NB4 (cell line): ENCODE measurements around the gene ERGIC1.
A peak's percentile ranks its signal among the peaks of the same experiment; 100 is the strongest.

ENCODE experiments used
- DNase-seq: peaks from one replicate; pipeline ENCODE4 v3.0.0; 2010; ENCODE audit warnings: low read depth
- H3K4me3 ChIP-seq: one replicate; pipeline ENCODE4 v1.5.1; 2011; ENCODE audit warnings: mild to moderate bottlenecking, low read depth, low read length, moderate library complexity
- CTCF ChIP-seq: IDR thresholded peaks from one replicate; pipeline ENCODE4 v1.5.1; 2012; ENCODE audit warnings: low read depth, low read length
- MAX ChIP-seq: IDR thresholded peaks from 2 replicates; pipeline ENCODE4 v1.6.1; 2011; ENCODE audit warnings: low read depth, low read length
- MYC ChIP-seq: IDR thresholded peaks from 2 replicates; pipeline ENCODE4 v1.6.1; 2011; ENCODE audit warnings: low read depth, low read length
- POLR2A ChIP-seq: IDR thresholded peaks from 2 replicates; pipeline ENCODE4 v1.6.1; 2011; ENCODE audit warnings: mild to moderate bottlenecking; ENCODE audit not compliant: insufficient read length; ENCODE audit errors: extremely low read depth

The ERGIC1 gene

GRCh38 chr5:172790496-172790889 is 43.6 kb upstream of the ERGIC1 start:
- DNase-seq = no peak
- H3K4me3 ChIP-seq = no peak overlapping the region
- no peak for TF ChIP-seq POLR2A
- no peak for TF ChIP-seq MAX
- no peak for TF ChIP-seq MYC
- TF ChIP-seq CTCF = no peak

DNA sequence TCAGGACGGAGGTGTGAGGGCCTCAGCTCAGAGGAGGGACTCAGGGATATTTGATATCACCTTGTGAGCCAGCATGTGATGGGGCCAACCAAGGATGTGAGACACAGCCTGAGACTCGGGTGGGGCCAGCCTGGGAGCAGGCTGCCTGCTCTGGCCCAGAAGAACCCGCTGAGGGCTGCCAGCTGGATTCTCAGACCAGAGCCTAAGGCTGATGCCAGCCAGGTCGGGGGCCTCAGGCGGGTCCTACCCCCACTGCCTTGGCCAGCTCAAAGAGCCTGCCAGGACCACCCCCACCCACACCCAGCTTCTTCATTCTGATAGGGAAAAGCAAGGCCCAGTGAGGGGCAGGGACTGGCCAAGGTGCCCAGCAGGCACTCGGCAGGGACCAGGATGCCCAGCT is 42.8 kb upstream of the ERGIC1 start:
- H3K4me3 ChIP-seq = no peak overlapping the region
- DNase-seq = no peak
- TF ChIP-seq MYC = no peak
- TF ChIP-seq POLR2A = no peak
- no peak for TF ChIP-seq CTCF
- no peak for TF ChIP-seq MAX

GRCh38 chr5:172791726-172792445 is 42.2 kb upstream of the ERGIC1 start:
- DNase-seq = no peak
- H3K4me3 ChIP-seq = no peak overlapping the region
- TF ChIP-seq POLR2A (no peak), MAX (no peak), MYC (no peak), CTCF (no peak)

GRCh38 chr5:172792701-172793570 is 41.1 kb upstream of the ERGIC1 start:
- TF ChIP-seq MYC = no peak
- TF ChIP-seq POLR2A = no peak
- TF ChIP-seq CTCF = no peak
- TF ChIP-seq MAX = no peak
- no peak for DNase-seq
- H3K4me3 ChIP-seq = no peak overlapping the region

DNA sequence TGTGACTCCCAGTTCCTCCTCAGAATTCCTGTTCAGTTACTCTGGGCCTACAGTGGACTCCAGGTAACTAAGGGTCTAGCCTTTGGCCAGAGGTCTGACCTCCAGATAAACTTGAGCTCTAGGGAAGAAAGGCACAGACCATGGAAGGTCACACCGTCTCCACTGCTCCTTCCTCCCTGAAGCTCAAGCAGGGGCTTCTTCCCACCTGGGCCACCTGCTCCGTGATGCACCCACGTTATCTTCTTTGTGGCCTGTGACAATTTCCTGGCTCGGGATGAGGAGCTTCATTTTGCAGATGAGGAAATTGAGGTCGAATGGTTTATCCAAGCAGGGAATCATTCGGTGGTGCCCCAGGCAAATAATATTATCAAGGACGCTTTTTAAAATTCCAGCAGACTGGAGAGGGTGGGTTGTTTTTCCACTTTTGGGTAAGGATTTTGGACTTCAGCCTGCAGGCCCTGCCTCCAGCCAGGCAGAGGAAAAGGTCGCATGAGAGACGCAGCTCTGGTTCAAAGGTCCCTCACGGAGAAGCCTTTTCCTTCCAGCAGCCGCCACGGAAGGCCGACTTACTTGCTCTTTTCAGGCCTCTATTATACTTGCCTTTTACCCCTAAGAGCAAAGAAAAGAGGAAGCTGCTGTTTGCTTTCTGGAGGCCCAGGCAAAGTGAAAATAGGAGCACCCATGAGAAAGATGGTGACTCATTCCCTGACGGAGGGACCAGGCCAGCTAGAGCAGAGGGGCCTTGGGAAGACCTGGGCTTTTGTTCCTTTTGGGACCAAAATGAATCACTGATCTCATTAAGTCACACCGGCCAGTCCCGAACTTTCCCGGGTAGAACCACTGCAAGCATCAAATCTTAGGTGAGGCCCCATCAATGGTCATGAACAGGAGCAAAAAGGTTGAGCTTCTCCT is 40.2 kb upstream of the ERGIC1 start:
- DNase-seq = peak; percentile 83
- no peak overlapping the region for H3K4me3 ChIP-seq
- no peak for TF ChIP-seq MYC
- no peak for TF ChIP-seq POLR2A
- TF ChIP-seq MAX = no peak
- no peak for TF ChIP-seq CTCF
